Bronchial epithelial cell (primary cell): ENCODE data around the gene NDUFB10. TPM values are rescaled to one million over a fixed set of nuclear protein-coding genes. Genes with fewer than 3 reads are reported as not detected.
A peak's percentile ranks its signal among the peaks of the same experiment; 100 is the strongest.

Source experiments
- DNase-seq: peaks from one replicate; pipeline ENCODE4 v3.0.0-alpha.2; 2010; ENCODE audit warnings: low read depth
- FAIRE-seq: peaks from 2 replicates; lab custom pipeline; 2011; peaks lifted over from hg19 to GRCh38; lab: Jason Lieb, UNC
- H3K27me3 ChIP-seq: 2 replicates; pipeline ENCODE4 v1.5.1; 2011; ENCODE audit warnings: low read length; ENCODE audit not compliant: control insufficient read depth, insufficient read depth
- H3K36me3 ChIP-seq: 2 replicates; pipeline ENCODE4 v1.5.1; 2011; ENCODE audit warnings: low read length; ENCODE audit not compliant: control insufficient read depth, insufficient read depth
- H3K4me3 ChIP-seq: 2 replicates; pipeline ENCODE4 v1.5.1; 2011; ENCODE audit warnings: mild to moderate bottlenecking, low read depth, low read length, control low read depth
- total RNA-seq: library from RNA; depleted of rRNA; stranded (reverse); fragments of >200 nt; gene quantifications from 2 replicates; pipeline ENCODE4 v1.2.1, GENCODE V29; 2014
- TF ChIP-seq, protein P1 (sequence below): IDR thresholded peaks from 2 replicates; pipeline ENCODE4 v1.5.1; 2011; ENCODE audit warnings: mild to moderate bottlenecking, moderate library complexity, low read length, control low read depth, inconsistent platforms; ENCODE audit not compliant: insufficient read depth, severe bottlenecking

NDUFB10 gene
- total RNA-seq, 1 donor from 2014 or later: 115 TPM

DNA sequence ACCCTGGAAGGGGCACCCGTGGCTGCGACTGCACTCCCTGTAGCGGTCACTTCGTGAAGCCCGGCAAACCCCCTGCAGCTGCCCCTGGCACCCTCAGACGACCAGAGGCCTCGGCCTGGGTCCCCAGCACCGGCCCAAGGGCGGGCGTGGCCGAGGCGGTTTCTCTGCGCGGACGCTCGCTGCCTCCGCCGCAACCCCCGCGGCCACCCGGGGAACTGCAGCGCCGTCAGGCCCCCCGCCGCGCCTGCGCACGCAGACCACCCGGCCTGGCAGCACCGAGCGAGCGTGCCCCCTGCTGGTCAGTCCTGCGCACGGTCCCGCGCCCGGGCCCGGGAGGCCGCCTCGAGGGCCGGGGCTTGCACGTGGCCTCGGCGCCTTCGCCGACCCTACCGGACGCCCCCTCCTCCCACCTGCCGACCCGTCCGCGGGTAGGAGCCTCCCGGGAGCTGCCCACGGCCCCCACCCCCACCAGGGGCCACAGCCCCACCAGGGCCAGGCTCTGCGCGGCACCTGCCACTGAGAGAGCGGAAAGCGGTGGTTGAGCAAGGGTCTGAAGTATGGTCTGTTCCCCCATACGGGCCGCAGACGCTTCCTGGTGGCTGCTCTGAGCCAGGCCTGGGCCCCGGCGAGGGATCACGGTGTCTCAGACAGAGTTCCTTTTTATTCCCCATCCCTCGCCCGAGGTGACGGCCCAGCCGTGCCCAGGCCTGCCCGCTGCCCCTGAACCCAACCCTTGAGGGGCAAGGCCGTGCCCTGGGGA is 29.6 kb upstream of the NDUFB10 start:
- TF ChIP-seq, protein P1, sequence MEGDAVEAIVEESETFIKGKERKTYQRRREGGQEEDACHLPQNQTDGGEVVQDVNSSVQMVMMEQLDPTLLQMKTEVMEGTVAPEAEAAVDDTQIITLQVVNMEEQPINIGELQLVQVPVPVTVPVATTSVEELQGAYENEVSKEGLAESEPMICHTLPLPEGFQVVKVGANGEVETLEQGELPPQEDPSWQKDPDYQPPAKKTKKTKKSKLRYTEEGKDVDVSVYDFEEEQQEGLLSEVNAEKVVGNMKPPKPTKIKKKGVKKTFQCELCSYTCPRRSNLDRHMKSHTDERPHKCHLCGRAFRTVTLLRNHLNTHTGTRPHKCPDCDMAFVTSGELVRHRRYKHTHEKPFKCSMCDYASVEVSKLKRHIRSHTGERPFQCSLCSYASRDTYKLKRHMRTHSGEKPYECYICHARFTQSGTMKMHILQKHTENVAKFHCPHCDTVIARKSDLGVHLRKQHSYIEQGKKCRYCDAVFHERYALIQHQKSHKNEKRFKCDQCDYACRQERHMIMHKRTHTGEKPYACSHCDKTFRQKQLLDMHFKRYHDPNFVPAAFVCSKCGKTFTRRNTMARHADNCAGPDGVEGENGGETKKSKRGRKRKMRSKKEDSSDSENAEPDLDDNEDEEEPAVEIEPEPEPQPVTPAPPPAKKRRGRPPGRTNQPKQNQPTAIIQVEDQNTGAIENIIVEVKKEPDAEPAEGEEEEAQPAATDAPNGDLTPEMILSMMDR: peak; percentile 79
- FAIRE-seq: no peak

DNA sequence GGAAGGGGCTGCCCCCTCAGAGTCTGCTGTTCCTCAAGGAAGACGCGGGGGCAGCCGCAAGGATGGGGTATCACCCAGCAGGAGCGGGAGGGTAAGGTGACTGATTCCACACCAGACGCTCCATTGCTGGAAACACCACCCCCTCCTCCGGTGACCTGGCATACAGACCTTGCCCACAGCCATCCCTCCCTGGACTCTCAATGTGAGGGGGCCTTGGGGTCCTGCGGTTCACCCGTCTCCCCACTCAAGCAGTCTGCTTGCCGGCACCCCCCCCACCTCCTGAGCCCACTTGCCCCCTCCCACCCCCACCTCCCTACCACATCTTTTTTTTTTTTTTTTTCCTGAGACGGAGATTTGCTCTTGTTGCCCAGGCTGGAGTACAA is 29.0 kb upstream of the NDUFB10 start:
- Histone ChIP-seq H3K4me3 (no peak overlapping the region), H3K27me3 (peaks cover 3% of the 10 kb centered on the region), H3K36me3 (no peaks in the 10 kb centered on the region)
- TF ChIP-seq, protein P1: no peak
- DNase-seq (no peak), FAIRE-seq (no peak)

More for the DNA sequence above, 29.6 kb upstream of the NDUFB10 start:
- Histone ChIP-seq H3K27me3 (peaks cover 3% of the 10 kb centered on the region), H3K36me3 (no peaks in the 10 kb centered on the region), H3K4me3 (peak overlapping the region; percentile 43)
- DNase-seq: peak; percentile 41

DNA sequence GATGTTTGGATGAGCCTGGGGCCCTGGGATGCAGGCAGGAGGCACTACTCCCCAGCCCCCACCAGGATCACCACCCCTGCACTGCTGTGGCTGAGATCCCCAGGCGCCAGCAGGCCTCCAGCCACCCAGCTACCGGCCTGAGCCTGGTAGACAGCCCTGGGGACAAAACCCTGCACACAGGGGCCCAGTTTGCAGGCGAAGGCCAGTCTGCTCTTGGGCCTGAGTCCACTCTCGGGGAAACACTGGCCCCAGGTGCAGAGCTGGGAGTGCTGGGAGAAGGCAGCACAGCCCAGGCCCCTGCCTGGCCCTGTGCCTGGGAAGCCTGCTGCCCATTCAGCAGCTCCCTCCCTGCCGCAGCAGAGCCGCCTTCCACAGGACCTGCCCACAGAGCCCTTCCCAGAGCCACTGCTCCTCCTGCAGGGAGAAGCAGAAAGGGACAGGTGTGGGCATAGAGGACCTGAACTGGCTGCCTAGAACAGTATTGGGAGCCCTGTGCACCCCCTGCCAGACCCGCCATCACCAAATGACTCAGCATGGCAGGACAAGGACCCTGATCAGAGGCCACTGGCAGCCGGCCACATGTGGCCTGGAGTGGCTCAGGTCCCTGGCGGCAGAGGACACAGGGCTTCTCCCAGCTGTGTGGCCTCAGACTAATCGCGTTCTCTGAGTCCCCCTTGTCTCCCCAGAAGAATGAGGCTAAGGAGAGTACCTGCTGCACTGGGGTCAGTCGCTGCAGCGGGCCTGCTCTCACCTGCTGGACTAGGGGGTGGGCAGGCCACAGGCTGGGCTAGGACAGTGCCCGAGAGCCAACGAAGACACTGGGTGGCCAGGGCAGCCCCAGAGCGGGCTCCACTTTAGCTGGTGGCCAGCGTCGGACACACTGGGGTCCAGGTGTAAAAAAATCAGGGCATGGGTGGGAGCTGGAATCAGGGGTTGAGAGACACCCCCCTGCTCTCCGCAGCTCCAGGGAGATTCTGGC is 27.0 kb upstream of the NDUFB10 start:
- TF ChIP-seq, protein P1: peak; percentile 60
- no peaks in the 10 kb centered on the region for H3K36me3 ChIP-seq
- peak; percentile 30 for DNase-seq
- H3K27me3 ChIP-seq: no peaks in the 10 kb centered on the region
- no peak overlapping the region for H3K4me3 ChIP-seq
- no peak for FAIRE-seq

DNA sequence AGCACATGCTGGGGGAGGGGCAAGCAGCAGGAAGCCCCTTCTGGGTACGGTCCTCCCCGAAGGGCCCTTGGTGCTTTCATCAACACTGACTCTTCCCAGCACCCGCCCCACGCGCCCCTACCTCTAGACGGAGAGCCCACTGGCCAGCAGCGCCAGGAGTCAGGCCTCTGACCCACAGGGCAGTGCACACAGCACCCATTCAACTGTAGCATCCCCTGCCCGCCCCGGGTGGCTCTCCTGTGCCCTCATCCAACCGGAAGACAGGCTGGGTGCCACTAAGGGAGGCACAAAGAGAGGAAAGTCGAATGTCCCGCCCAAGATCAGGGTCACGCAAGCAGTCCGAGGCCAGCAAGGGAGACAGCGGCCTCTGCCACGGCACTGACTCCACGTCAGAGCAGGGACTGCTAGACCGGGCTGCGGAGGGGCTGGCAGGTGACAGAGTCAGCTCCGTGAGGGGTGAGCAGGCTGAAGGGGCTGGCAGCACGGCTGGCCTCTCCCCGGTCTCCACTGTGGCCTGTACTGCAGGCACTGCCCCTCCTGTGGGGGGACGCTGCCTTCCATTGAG is 26.2 kb upstream of the NDUFB10 start:
- no peaks in the 10 kb centered on the region for H3K36me3 ChIP-seq
- TF ChIP-seq, protein P1: no peak
- no peaks in the 10 kb centered on the region for H3K27me3 ChIP-seq
- DNase-seq (no peak), FAIRE-seq (no peak)
- no peak overlapping the region for H3K4me3 ChIP-seq

DNA sequence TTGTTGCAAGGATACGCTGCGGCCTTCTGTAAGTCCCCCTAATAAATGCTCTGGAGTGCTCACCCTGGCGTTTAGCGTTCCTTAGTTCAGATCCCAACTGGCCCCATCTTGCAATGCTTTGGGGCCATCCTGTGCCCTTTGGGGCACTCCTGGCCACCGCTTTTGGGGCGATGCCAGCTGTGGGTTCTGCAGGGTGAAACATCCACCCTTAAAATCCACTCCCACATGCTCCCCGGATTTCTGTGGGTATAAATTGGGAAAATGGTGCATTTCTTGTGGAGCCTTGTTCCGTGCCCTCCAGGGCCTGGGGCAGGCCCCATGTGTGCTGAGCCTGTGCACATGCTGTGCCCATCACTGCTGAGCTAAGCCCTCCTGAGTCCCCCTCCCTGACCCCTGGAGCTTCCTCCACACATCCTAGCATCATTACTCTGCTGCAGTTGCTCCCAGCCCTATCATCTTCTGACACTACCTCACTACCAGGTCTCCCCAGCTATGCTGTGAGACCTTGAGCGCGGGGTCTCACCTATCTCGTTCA is 22.3 kb upstream of the NDUFB10 start:
- no peak overlapping the region for H3K4me3 ChIP-seq
- peaks cover 14% of the 10 kb centered on the region for H3K36me3 ChIP-seq
- no peak for FAIRE-seq
- no peaks in the 10 kb centered on the region for H3K27me3 ChIP-seq
- no peak for DNase-seq
- TF ChIP-seq, protein P1: no peak
